MCF 10A (cell line): ENCODE data around the gene OAS2. TPM values are rescaled to one million over a fixed set of nuclear protein-coding genes. Genes with fewer than 3 reads are reported as not detected.
"Not testable (repeated sequence)": the region's sequence is repeated elsewhere in the genome, so short reads cannot be mapped to it uniquely, and the experiment has no call there.

Experiments
- BruUV-seq: library from RNA; stranded (reverse); fragments of 400-500 nt; replicated peaks from 2 replicates; lab custom pipeline; 2021; lab: Mats Ljungman, UMichigan
- CTCF ChIA-PET: fragments of 300-600 bp; sonication (Branson Sonifier 250); formaldehyde crosslinking; extraction: SDS; loops from one replicate; lab custom pipeline; 2021; ENCODE audit warnings: antibody characterized with exemption, inconsistent platforms; lab: Yijun Ruan, JAX
- POLR2A ChIA-PET: fragments of 300-600, 350-650 bp; sonication (Branson Sonifier 250); formaldehyde crosslinking; extraction: SDS; loops from one replicate; lab custom pipeline; 2020; ENCODE audit warnings: antibody characterized with exemption, inconsistent platforms; lab: Yijun Ruan, JAX
- DNase-seq: peaks from one replicate; pipeline ENCODE4 v3.0.0-alpha.2; 2018; ENCODE audit not compliant: unreplicated experiment
- H3K27ac Mint-ChIP-seq: one replicate; pipeline ENCODE4 v1.8.0; 2022; ENCODE audit warnings: mild to moderate bottlenecking, low read depth, mixed read lengths; ENCODE audit not compliant: unreplicated experiment
- H3K27me3 Mint-ChIP-seq: one replicate; pipeline ENCODE4 v1.8.0; 2022; ENCODE audit warnings: mixed read lengths; ENCODE audit not compliant: insufficient read depth, unreplicated experiment
- H3K36me3 Mint-ChIP-seq: one replicate; pipeline ENCODE4 v1.8.0; 2022; ENCODE audit warnings: mild to moderate bottlenecking, moderate library complexity, mixed read lengths; ENCODE audit not compliant: insufficient read depth, unreplicated experiment
- H3K4me1 Mint-ChIP-seq: one replicate; pipeline ENCODE4 v1.8.0; 2022; ENCODE audit warnings: mixed read lengths; ENCODE audit not compliant: insufficient read depth, unreplicated experiment
- H3K4me3 Mint-ChIP-seq: one replicate; pipeline ENCODE4 v1.8.0; 2022; ENCODE audit warnings: mild to moderate bottlenecking, moderate library complexity, mixed read lengths; ENCODE audit not compliant: unreplicated experiment
- H3K9me3 Mint-ChIP-seq: one replicate; pipeline ENCODE4 v1.8.0; 2022; ENCODE audit warnings: mixed read lengths; ENCODE audit not compliant: unreplicated experiment
- CTCF ChIP-seq: fragments of 200-600 bp; IDR thresholded peaks from one replicate; pipeline ENCODE4 v1.8.0; 2022; ENCODE audit warnings: antibody characterized with exemption, mild to moderate bottlenecking; ENCODE audit not compliant: unreplicated experiment
- intact Hi-C: fragments of 100-400 bp; cut with micrococcal nuclease; formaldehyde crosslinking; loops from 2 replicates; pipeline ENCODE4 v1.14.1; 2022
- total RNA-seq: library from RNA; stranded (reverse); gene quantifications from 2 replicates; pipeline ENCODE4 v1.2.3, GENCODE V29; 2022

Gene OAS2
- total RNA-seq, 1 experiment from 2014 or later = 0.33 TPM

GRCh38 chr12:112985642-112986290 is 7.4 kb downstream of the OAS2 start:
- no peaks in the 10 kb centered on the region for H3K4me1 Mint-ChIP-seq
- TF ChIP-seq CTCF = no peak
- no peaks in the 10 kb centered on the region for H3K27me3 Mint-ChIP-seq
- H3K9me3 Mint-ChIP-seq = peaks cover 32% of the 10 kb centered on the region
- POLR2A ChIA-PET = no interaction called here
- H3K36me3 Mint-ChIP-seq = no peaks in the 10 kb centered on the region
- intact Hi-C loops = no loop called here
- H3K27ac Mint-ChIP-seq = no peak overlapping the region
- BruUV-seq = no TSS peak
- DNase-seq = peak; percentile 18
- H3K4me3 Mint-ChIP-seq = no peak overlapping the region
- CTCF ChIA-PET = interaction anchor here (0.6 to 1.2 kb wide), 4 partner anchors 34 to 188 kb away, joined by 3 read pairs; no protein-coding TSS in a partner anchor

GRCh38 chr12:112986291-112986800 is 8.0 kb downstream of the OAS2 start:
- no peak for DNase-seq
- Mint-ChIP-seq H3K27me3 (no peaks in the 10 kb centered on the region), H3K27ac (no peak overlapping the region), H3K4me3 (no peak overlapping the region), H3K9me3 (peaks cover 31% of the 10 kb centered on the region), H3K4me1 (no peaks in the 10 kb centered on the region), H3K36me3 (no peaks in the 10 kb centered on the region)
- TF ChIP-seq CTCF = no peak
- ChIA-PET POLR2A (no interaction called here), CTCF (interaction anchor here (0.7 to 1.2 kb wide), 3 partner anchors 39 to 187 kb away, joined by 3 read pairs; no protein-coding TSS in a partner anchor)
- intact Hi-C loops = no loop called here
- BruUV-seq = no TSS peak

- ChIA-PET POLR2A (no interaction called here), CTCF (interaction anchor here (0.7 to 7.9 kb wide), 4 partner anchors 10 to 47 kb away, joined by 3 to 168 read pairs (median 4); no protein-coding TSS in a partner anchor)
- H3K9me3 Mint-ChIP-seq = peaks cover 18% of the 10 kb centered on the region
- no peaks in the 10 kb centered on the region for H3K27me3 Mint-ChIP-seq
- no peaks in the 10 kb centered on the region for H3K36me3 Mint-ChIP-seq
- DNase-seq = no peak
- intact Hi-C loops = no loop called here
- no TSS peak for BruUV-seq
- H3K4me1 Mint-ChIP-seq = no peaks in the 10 kb centered on the region
- no peak for TF ChIP-seq CTCF
- no peak overlapping the region for H3K4me3 Mint-ChIP-seq
- H3K27ac Mint-ChIP-seq = no peak overlapping the region
Observed at GRCh38 chr12:112987561-112987960, 9.2 kb downstream of the OAS2 start.

- ChIA-PET POLR2A (no interaction called here), CTCF (interaction anchor here (0.6 to 7.9 kb wide), 2 partner anchors 22 to 46 kb away, joined by 3 to 168 read pairs; no protein-coding TSS in a partner anchor)
- TF ChIP-seq CTCF = no peak
- Mint-ChIP-seq H3K4me3 (no peak overlapping the region), H3K36me3 (no peaks in the 10 kb centered on the region), H3K9me3 (peaks cover 13% of the 10 kb centered on the region), H3K27ac (no peak overlapping the region), H3K4me1 (no peaks in the 10 kb centered on the region), H3K27me3 (no peaks in the 10 kb centered on the region)
- intact Hi-C loops = no loop called here
- BruUV-seq = no TSS peak
- no peak for DNase-seq
Observed at GRCh38 chr12:112988224-112988623, 9.9 kb downstream of the OAS2 start.

GRCh38 chr12:112988823-112989385 is 10.6 kb downstream of the OAS2 start:
- peaks cover 13% of the 10 kb centered on the region for H3K9me3 Mint-ChIP-seq
- ChIA-PET CTCF (interaction anchor here (0.6 to 7.9 kb wide), 4 partner anchors 21 to 192 kb away, joined by 3 to 168 read pairs (median 3); no protein-coding TSS in a partner anchor), POLR2A (interaction anchor here (0.7 kb wide), 1 partner anchor 311 kb away, joined by 3 read pairs; no protein-coding TSS in a partner anchor)
- BruUV-seq, H3K27me3 Mint-ChIP-seq, H3K27ac Mint-ChIP-seq, H3K36me3 Mint-ChIP-seq, intact Hi-C loops, DNase-seq, H3K4me3 Mint-ChIP-seq, H3K4me1 Mint-ChIP-seq: not testable (repeated sequence)
